DOHH2 (cell line): ENCODE data around the gene SHC4.
"Not testable (repeated sequence)": the region's sequence is repeated elsewhere in the genome, so short reads cannot be mapped to it uniquely, and the experiment has no call there.

ENCODE experiments used
- EZH2phosphoT487 ChIP-seq: fragments of 200-600 bp; sonication (generic); IDR thresholded peaks from 2 replicates; pipeline ENCODE4 v1.6.1; 2017; ENCODE audit warnings: borderline replicate concordance, mild to moderate bottlenecking, antibody characterized with exemption, low read length, moderate library complexity, mixed read lengths
- TF ChIP-seq, protein P1 (sequence below): fragments of 200-600 bp; sonication (generic); IDR thresholded peaks from one replicate; pipeline ENCODE4 v1.5.1; 2014; ENCODE audit warnings: antibody characterized with exemption, mild to moderate bottlenecking, low read depth, low read length; ENCODE audit not compliant: poor library complexity, severe bottlenecking

GRCh38 chr15:48910554-48910953 is 53.2 kb downstream of the SHC4 start:
- TF ChIP-seq, protein P1, sequence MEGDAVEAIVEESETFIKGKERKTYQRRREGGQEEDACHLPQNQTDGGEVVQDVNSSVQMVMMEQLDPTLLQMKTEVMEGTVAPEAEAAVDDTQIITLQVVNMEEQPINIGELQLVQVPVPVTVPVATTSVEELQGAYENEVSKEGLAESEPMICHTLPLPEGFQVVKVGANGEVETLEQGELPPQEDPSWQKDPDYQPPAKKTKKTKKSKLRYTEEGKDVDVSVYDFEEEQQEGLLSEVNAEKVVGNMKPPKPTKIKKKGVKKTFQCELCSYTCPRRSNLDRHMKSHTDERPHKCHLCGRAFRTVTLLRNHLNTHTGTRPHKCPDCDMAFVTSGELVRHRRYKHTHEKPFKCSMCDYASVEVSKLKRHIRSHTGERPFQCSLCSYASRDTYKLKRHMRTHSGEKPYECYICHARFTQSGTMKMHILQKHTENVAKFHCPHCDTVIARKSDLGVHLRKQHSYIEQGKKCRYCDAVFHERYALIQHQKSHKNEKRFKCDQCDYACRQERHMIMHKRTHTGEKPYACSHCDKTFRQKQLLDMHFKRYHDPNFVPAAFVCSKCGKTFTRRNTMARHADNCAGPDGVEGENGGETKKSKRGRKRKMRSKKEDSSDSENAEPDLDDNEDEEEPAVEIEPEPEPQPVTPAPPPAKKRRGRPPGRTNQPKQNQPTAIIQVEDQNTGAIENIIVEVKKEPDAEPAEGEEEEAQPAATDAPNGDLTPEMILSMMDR: not testable (repeated sequence)
- not testable (repeated sequence) for TF ChIP-seq EZH2phosphoT487
